GM12892 (cell line): ENCODE data around the gene RSAD1.

ENCODE experiments used
- POLR2AphosphoS5 ChIP-seq: IDR thresholded peaks from 2 replicates; pipeline ENCODE4 v1.6.1; 2011; ENCODE audit warnings: low read depth, low read length, control low read depth
- TAF1 ChIP-seq: IDR thresholded peaks from 2 replicates; pipeline ENCODE4 v1.6.1; 2011; ENCODE audit warnings: low read depth, mild to moderate bottlenecking, control low read depth, low read length, borderline replicate concordance

DNA sequence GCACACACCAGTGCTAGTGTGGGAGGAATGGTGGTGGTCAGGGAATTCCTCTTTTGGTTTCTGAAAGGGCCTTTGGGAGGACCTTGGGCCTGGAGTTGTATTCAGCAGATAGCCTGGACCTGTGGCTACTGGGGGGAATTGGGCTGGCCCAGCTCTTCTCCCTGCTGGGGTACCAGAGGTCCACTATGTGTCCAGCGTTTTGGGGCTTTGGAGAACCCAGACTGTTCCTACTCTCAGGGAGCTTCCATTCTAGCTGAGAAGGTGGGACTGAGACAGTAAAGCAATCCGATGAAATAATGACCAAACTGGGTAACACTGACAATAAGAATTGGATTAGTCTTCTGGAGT is 56.3 kb downstream of the RSAD1 start:
- TF ChIP-seq POLR2AphosphoS5 (no peak), TAF1 (no peak)
